Superior temporal gyrus (tissue), 1 donor: ENCODE measurements around the gene EIF3A.
"Not testable (repeated sequence)": the region's sequence is repeated elsewhere in the genome, so short reads cannot be mapped to it uniquely, and the experiment has no call there.

Experiments
- DNase-seq: peaks from one replicate; pipeline ENCODE4 v3.0.0-alpha.2; 2016; ENCODE audit errors: extremely low spot score

Gene EIF3A

GRCh38 chr10:119080521-119081259 lies at the start of gene EIF3A:
EIF3A (minus strand) TSS chr10:119080817; CDS start chr10:119080676, 141 bp downstream.
- peak; percentile 93 for DNase-seq

GRCh38 chr10:119129721-119130120 lies 49.1 kb upstream of the EIF3A start:
- DNase-seq = no peak

- no peak for DNase-seq
Measured at GRCh38 chr10:119125942-119126341, 45.3 kb upstream of the EIF3A start.

- DNase-seq = no peak
Measured at GRCh38 chr10:119120875-119121274, 40.3 kb upstream of the EIF3A start.

GRCh38 chr10:119120413-119120867 lies 39.8 kb upstream of the EIF3A start:
- no peak for DNase-seq

GRCh38 chr10:119119400-119119799 lies 38.8 kb upstream of the EIF3A start:
- no peak for DNase-seq

GRCh38 chr10:119118231-119118630 lies 37.6 kb upstream of the EIF3A start:
- DNase-seq = no peak

GRCh38 chr10:119116326-119116951 lies 35.8 kb upstream of the EIF3A start:
- DNase-seq = no peak

- no peak for DNase-seq
Measured at GRCh38 chr10:119115926-119116325, 35.3 kb upstream of the EIF3A start.

- no peak for DNase-seq
Measured at GRCh38 chr10:119113751-119114732, 33.4 kb upstream of the EIF3A start.

- no peak for DNase-seq
Measured at GRCh38 chr10:119112056-119112455, 31.4 kb upstream of the EIF3A start.

GRCh38 chr10:119107771-119108170 lies 27.2 kb upstream of the EIF3A start:
- not testable (repeated sequence) for DNase-seq

GRCh38 chr10:119107106-119107505 lies 26.5 kb upstream of the EIF3A start:
- not testable (repeated sequence) for DNase-seq

GRCh38 chr10:119105899-119106298 lies 25.3 kb upstream of the EIF3A start:
- DNase-seq = not testable (repeated sequence)

- DNase-seq = no peak
Measured at GRCh38 chr10:119105155-119105554, 24.5 kb upstream of the EIF3A start.

- DNase-seq = peak; percentile 22
Measured at GRCh38 chr10:119104654-119105015, 24.0 kb upstream of the EIF3A start.

- peak; percentile 63 for DNase-seq
Measured at GRCh38 chr10:119103903-119104653, 23.5 kb upstream of the EIF3A start, which contains the start of gene DENND10. DENND10 (plus strand) TSS chr10:119104113; CDS start chr10:119104143, 30 bp downstream.

GRCh38 chr10:119103241-119103902 lies 22.8 kb upstream of the EIF3A start:
- DNase-seq = no peak

- no peak for DNase-seq
Measured at GRCh38 chr10:119101366-119102098, 20.9 kb upstream of the EIF3A start.
